Cardiac fibroblast (primary cell): ENCODE results near the gene MTF2.
A peak's percentile ranks its signal among the peaks of the same experiment; 100 is the strongest.

Experiments
- DNase-seq, 2 donors: peaks; one replicate each; pipeline versions ENCODE4 v3.0.0 to v3.0.0-alpha.2; 2010; ENCODE audit warnings: low read depth in 2 of 2
- H3K4me3 ChIP-seq, 2 donors: replicated peaks in 1 of 2; 1 replicate in 1 of 2; 2 replicates in 1 of 2; pipeline ENCODE4 v1.5.1; 2011; ENCODE audit warnings: low read depth in 2 of 2, low read length in 2 of 2, mild to moderate bottlenecking in 2 of 2, moderate library complexity in 1 of 2
- CTCF ChIP-seq: IDR thresholded peaks from one replicate; pipeline ENCODE4 v1.5.1; 2011; ENCODE audit warnings: low read depth, mild to moderate bottlenecking, low read length, inconsistent platforms

Gene MTF2

GRCh38 chr1:93081716-93082115 lies 2.6 kb downstream of the MTF2 start:
- peak; percentile 85 to 92 for DNase-seq
- H3K4me3 ChIP-seq = peak overlapping the region in 1 of 2 donors; percentile 4

GRCh38 chr1:93082313-93082712 lies 3.2 kb downstream of the MTF2 start:
- no peak for TF ChIP-seq CTCF
- H3K4me3 ChIP-seq = no peak overlapping the region
- DNase-seq = no peak

More at GRCh38 chr1:93081716-93082115, 2.6 kb downstream of the MTF2 start:
- TF ChIP-seq CTCF = no peak

DNA sequence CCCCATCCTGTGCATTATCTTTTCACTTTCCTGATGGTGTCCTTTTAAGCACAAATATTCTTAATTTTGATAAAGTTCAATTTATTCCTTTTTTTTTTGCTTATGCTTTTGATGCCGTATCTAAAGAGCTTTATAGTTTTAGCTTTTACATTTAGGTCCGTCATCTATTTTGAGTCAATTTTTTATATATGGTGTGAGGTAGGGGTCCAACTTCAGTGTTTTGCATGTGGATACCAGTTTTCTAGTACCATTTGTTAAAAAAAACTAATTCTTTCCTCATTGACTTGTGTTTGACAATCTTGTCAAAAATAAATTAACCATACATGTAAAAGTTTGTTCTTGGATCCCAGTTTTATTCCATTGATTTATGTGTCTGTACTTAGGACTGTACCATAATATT lies 4.9 kb downstream of the MTF2 start:
- no peak overlapping the region for H3K4me3 ChIP-seq
- no peak for TF ChIP-seq CTCF
- no peak for DNase-seq

DNA sequence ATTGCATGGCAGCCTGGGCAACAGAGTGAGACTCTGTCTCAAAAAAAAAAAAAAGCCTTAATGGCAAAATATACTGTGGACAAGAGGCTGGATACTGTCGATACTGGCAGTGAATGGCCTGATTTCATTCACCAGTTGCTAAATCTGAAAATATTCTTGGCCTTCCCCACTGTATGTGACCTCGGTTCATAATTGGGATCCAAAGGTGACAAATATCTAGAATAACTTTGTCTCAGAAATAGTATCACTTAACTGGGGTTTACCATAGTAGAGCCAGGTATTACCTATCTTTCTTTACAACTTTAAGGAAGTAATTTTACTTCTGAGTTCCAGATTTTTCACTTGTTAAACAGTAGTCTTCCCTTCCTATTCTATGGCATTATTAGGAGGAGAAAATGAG lies 8.4 kb downstream of the MTF2 start:
- no peak overlapping the region for H3K4me3 ChIP-seq
- no peak for TF ChIP-seq CTCF
- no peak for DNase-seq

GRCh38 chr1:93093332-93094006 lies 14.4 kb downstream of the MTF2 start:
- TF ChIP-seq CTCF = no peak
- peak in 1 of 2 donors; percentile 4 for DNase-seq
- no peak overlapping the region for H3K4me3 ChIP-seq

DNA sequence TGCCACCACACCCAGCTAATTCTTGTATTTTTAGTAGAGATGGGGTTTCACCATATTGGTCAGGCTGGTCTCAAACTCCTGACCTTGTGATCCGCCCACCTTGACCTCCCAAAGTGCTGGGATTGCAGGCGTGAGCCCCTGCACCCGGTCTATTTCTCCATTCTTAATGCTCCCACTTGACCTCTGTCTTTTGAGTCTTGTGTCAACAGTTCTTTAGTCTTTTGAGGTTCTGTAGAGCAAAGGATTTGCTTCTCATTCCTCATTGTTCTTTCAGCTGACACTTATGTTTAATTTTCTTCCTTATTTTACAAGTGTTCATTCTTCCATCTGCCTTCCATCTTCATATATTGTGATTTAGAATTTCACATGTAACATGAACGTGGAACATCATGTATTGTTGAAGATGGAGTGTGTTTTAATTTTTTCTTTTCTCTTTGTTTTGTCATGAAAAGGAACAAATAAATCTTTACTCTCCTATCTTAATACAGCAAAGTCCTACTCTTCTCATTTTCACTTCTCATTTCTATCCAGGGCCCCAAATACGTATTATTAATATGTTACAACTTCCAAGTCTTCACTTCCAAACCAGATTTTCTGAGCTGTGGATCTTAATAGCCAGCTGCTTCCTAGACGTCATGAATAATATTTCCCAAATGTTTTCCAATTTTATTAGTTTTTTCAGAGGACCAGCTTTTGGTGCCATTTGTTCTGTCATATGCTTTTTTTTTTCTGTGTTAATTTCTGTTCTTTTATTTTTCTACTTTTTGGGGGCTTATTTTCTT lies 16.9 kb downstream of the MTF2 start:
- DNase-seq = no peak
- TF ChIP-seq CTCF = no peak

DNA sequence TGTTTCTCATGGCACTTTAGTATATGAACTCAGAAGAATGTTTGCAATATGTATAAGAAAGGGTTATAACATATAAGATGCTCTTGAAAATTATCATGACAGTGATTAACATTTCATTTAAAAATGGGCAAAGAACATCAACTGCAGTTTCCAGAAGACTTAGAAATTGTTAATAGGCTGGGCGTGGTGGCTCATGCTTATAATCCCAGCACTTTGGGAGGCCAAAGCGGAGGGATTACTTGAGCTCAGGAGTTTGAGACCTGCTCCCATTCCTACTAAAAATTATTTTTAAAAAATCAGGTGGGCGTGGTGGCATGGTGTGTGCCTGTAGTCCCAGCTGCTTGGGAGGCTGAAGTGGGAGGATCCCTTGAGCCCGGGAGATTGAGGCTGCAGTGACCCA lies 23.1 kb downstream of the MTF2 start:
- no peak for TF ChIP-seq CTCF
- DNase-seq = no peak

More for the DNA sequence above, 16.9 kb downstream of the MTF2 start:
- no peak overlapping the region for H3K4me3 ChIP-seq

More for the DNA sequence above, 23.1 kb downstream of the MTF2 start:
- H3K4me3 ChIP-seq = no peak overlapping the region
